ENCODE results near the gene TCF4.

GRCh38 chr18:55316486-55317184 is 271.4 kb downstream of the TCF4 start:
- no peak for TF ChIP-seq CTCF (IDR thresholded peaks at IDR 0.05)
- no peak for TF ChIP-seq NFE2L1 (CRISPR knock-in tag; IDR thresholded peaks at IDR 0.05)
- TF ChIP-seq MAX (CRISPR knock-in tag; IDR thresholded peaks at IDR 0.05) = no peak
- no peak for TF ChIP-seq ZNF121 (CRISPR knock-in tag; IDR thresholded peaks at IDR 0.05)
- no peak for TF ChIP-seq ZNF281 (CRISPR knock-in tag; IDR thresholded peaks at IDR 0.05)

All from WTC11 (cell line).